GM12865 (cell line): ENCODE data around the gene PTGER2.

Experiments used
- DNase-seq: peaks from one replicate; pipeline ENCODE4 v3.0.0; 2010; ENCODE audit warnings: low read depth
- H3K4me3 ChIP-seq: 2 replicates; pipeline ENCODE4 v1.5.1; 2011; ENCODE audit warnings: mild to moderate bottlenecking, low read depth, low read length, control low read depth
- CTCF ChIP-seq: IDR thresholded peaks from 2 replicates; pipeline ENCODE4 v1.5.1; 2011; ENCODE audit warnings: low read length, control low read depth, low read depth, inconsistent platforms; ENCODE audit not compliant: insufficient read depth; ENCODE audit errors: missing control alignments

The PTGER2 gene

GRCh38 chr14:52304248-52304904 lies 9.7 kb upstream of the PTGER2 start:
- DNase-seq = no peak
- TF ChIP-seq CTCF = no peak
- no peak overlapping the region for H3K4me3 ChIP-seq

GRCh38 chr14:52305014-52305413 lies 9.1 kb upstream of the PTGER2 start:
- no peak for DNase-seq
- H3K4me3 ChIP-seq = no peak overlapping the region
- no peak for TF ChIP-seq CTCF

GRCh38 chr14:52307376-52307775 lies 6.7 kb upstream of the PTGER2 start:
- H3K4me3 ChIP-seq = no peak overlapping the region
- no peak for TF ChIP-seq CTCF
- DNase-seq = no peak

GRCh38 chr14:52307905-52308304 lies 6.2 kb upstream of the PTGER2 start:
- no peak overlapping the region for H3K4me3 ChIP-seq
- no peak for DNase-seq
- TF ChIP-seq CTCF = no peak

- TF ChIP-seq CTCF = no peak
- H3K4me3 ChIP-seq = no peak overlapping the region
- DNase-seq = no peak
These were observed 3.6 kb upstream of the PTGER2 start for GRCh38 chr14:52310541-52310940.

- TF ChIP-seq CTCF = no peak
- DNase-seq = no peak
- H3K4me3 ChIP-seq = no peak overlapping the region
These were observed 1.2 kb upstream of the PTGER2 start for GRCh38 chr14:52312931-52313355.

GRCh38 chr14:52313462-52313861 lies 650 bp upstream of the PTGER2 start:
- H3K4me3 ChIP-seq = no peak overlapping the region
- TF ChIP-seq CTCF = no peak
- DNase-seq = no peak
